ENCODE results near the gene ATP5F1A.

ATP5F1A gene

DNA sequence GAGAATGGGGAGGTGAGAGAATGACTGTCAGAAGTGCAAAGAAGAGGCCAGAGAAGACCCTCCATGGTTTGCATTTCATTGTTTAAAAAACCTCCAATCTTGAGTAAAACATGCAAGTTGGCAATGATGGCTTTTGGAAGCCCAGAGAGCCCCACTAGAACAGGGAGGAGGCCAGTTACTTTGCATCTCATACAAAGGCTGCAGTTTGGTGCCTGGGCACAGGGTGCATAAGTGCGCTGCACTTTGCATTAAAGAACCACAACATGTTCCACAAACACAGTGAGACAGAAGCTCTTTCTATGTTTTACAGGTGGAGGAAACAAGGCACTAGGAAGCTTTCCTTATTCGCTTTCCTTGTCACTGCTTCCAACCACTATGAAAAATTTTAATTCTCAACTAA lies 51.4 kb downstream of the ATP5F1A start:
- H3K4me1 ChIP-seq (ENCODE audit: insufficient read depth, low read length): peaks cover 9% of the 10 kb centered on the region; the same call in 1 of the 2 replicates
- no peak overlapping the region for H3K9ac ChIP-seq (ENCODE audit: low read depth, low read length)
- no peaks in the 10 kb centered on the region for H3K9me3 ChIP-seq (ENCODE audit: control insufficient read depth, insufficient read depth, low read length)
- H3K36me3 ChIP-seq (ENCODE audit: insufficient read depth, low read length): no peaks in the 10 kb centered on the region

DNA sequence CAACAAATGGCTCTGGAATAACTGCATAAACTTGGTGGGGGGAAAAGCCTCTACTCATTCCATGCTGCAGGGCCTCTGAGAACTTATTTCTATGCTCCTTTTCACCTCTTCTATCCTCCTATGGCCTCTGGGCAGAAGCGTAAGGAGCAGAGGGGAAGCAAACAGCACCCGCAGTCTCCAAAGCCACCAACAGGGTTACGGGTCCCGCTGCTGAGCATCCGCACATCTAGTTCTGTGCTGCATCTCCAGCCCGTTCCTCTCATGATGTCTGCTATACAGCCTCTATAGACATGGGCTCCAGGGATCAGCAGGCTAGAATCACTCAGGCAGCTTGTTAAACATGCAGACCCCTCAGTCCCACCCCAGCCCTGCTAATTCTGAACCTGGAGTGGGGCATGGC lies 52.0 kb downstream of the ATP5F1A start:
- Histone ChIP-seq H3K4me1 (ENCODE audit: insufficient read depth, low read length) (peaks cover 9% of the 10 kb centered on the region; the same call in 1 of the 2 replicates), H3K36me3 (ENCODE audit: insufficient read depth, low read length) (no peaks in the 10 kb centered on the region), H3K9me3 (ENCODE audit: control insufficient read depth, insufficient read depth, low read length) (no peaks in the 10 kb centered on the region), H3K9ac (ENCODE audit: low read depth, low read length) (no peak overlapping the region)

DNA sequence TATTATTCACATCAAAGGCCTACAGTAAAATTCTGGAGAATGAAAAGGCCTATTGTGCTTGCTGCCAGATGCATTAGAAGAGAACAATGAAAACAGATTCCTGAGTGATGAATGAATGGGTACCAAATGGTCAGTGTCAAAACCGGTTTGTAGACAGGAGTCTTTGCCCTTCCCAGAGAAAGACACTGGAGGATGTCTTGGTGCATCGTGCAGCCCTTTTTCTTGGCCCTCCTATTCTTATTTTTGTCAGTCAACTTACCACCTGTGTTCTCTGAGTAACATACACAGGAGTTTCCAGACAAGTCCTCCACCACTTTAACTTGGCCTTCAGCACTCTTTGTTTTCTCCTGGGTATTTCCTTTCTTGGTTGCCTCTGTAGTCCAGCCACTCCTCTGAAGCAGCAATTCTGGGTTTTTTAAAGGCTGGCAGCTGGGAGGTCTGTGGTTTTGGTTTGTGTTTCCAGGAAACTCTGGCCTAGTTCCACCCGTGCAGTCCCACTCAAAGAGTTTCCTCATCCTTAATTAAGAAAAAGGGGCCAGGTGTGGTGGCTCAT lies 55.4 kb downstream of the ATP5F1A start:
- H3K36me3 ChIP-seq (ENCODE audit: insufficient read depth, low read length): no peaks in the 10 kb centered on the region; the same call in 1 of the 2 replicates
- H3K9me3 ChIP-seq (ENCODE audit: control insufficient read depth, insufficient read depth, low read length): no peaks in the 10 kb centered on the region

GRCh38 chr18:46040747-46041104 lies 57.4 kb downstream of the ATP5F1A start:
- no peak overlapping the region for H3K9ac ChIP-seq (ENCODE audit: low read depth, low read length)
- no peaks in the 10 kb centered on the region for H3K9me3 ChIP-seq (ENCODE audit: control insufficient read depth, insufficient read depth, low read length)
- H3K36me3 ChIP-seq (ENCODE audit: insufficient read depth, low read length): no peaks in the 10 kb centered on the region; the same call in 1 of the 2 replicates
- H3K4me1 ChIP-seq (ENCODE audit: insufficient read depth, low read length): peaks cover 16% of the 10 kb centered on the region

More for the DNA sequence above, 55.4 kb downstream of the ATP5F1A start:
- no peak overlapping the region for H3K9ac ChIP-seq (ENCODE audit: low read depth, low read length)
- peaks cover 16% of the 10 kb centered on the region for H3K4me1 ChIP-seq (ENCODE audit: insufficient read depth, low read length)

DNA sequence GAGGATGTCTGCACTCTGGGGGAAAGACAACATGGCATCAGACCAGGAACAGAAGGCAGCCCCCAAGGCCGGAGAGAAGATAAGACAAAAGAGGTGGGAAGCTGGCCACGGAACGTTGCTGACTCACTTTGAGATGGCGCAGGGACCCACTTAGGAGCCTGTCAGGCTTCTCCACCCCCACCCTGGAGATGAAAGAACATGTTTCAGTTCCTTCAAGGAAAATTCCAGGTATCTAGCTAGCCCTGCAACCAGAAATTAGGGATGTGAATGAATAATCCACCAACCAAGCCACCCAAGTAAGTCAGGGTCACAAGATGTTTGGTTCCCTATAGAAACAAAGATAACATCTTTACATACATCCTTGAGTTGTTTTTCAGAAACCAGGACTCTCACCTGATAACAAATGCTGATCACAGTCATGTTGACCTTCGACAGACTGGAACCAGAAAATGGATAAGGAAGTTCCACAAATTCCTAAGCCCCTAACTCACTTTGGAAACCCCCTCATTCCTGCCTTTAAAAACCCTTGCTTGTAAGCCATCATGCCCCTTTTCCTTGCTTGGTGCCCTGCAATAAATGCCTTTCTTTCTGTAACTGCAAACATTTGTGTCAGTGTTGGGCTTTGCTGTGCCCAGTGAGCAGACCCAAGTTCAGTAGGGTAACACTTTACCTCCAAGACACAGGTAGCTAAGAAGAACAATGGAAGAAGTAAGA lies 57.9 kb downstream of the ATP5F1A start:
- Histone ChIP-seq H3K36me3 (ENCODE audit: insufficient read depth, low read length) (no peaks in the 10 kb centered on the region; the same call in 1 of the 2 replicates), H3K9ac (ENCODE audit: low read depth, low read length) (no peak overlapping the region), H3K9me3 (ENCODE audit: control insufficient read depth, insufficient read depth, low read length) (no peaks in the 10 kb centered on the region), H3K4me1 (ENCODE audit: insufficient read depth, low read length) (peaks cover 16% of the 10 kb centered on the region)

DNA sequence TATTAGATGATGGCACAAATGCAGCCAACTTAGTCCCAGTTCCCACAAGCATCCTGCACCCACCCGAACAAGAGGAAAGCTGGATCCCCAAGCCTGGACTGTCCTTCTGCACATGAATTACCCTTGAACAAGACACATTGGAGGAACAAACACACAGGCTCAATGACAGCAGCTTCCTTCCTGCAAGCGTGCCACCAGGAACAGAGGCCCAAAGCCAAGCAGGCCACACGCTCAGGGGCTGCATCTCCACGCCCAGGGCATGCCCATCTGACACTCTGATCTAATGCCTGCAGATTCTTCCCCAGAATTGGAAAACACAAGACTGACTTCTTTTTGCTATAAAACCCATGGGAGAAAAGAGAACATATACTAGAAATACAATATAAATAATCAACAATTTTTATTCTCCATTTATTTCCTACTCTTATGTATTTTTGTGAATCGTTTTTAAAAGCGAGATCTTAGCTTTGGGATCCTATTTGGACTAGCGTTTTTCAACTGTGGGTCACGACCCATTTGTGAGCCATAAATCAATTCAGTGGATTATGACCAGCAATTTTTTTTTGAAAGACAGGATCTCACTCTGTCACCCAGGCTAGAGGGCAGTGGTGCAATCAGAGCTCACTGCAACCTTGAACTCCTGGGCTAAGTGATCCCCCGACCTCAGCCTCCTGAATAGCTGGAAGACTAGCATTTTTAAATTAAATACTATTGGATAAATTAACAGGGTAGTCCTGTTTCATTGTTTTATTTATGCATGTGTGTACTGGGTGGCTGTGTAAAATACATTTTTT lies 60.4 kb downstream of the ATP5F1A start:
- peaks cover 16% of the 10 kb centered on the region for H3K4me1 ChIP-seq (ENCODE audit: insufficient read depth, low read length)
- no peak overlapping the region for H3K9ac ChIP-seq (ENCODE audit: low read depth, low read length)
- no peaks in the 10 kb centered on the region for H3K9me3 ChIP-seq (ENCODE audit: control insufficient read depth, insufficient read depth, low read length)
- no peaks in the 10 kb centered on the region; the same call in none of the 2 replicates for H3K36me3 ChIP-seq (ENCODE audit: insufficient read depth, low read length)

DNA sequence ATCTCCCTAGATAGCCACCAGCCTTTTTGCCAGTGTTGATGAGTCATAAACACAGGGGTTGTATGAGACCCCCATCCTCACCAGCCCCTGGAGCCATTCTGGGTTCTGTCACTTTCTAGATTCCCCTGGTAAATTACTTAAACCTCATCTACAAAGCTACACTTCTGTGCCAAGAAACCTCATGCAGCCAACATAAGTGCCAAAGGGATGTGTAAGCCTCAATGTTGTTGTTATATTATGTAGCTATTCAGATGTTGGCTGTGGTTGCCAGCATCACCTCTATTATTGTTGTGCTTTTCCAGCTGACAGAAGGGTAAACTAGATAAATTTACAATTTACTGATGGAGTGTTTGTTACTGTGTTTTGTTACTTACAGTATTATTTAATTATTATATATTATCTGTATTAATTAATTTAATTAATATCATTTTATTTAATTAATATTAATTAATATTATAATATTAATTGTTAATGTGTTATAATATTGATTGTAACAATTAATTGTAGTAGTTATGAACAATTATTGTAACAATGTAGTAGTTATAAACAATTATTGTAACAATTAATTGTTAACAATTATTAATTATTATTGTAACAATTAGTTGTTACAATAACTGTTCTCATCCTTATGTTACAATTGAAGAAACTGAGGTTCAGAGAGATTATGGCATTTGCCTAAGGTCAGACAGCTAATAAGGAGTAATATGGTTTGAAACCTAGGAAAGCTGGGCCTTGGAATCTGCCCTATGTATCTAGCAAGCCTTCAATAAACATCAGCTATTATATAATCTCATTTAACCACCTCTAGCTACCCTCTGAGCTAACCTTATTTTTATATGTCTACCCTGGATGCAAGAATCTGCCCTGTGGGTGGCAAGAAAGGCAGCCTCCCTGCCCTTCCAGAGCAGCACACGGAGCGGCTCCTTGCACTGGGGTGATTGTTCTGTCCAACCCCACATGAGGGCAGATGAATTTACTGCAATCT lies 62.1 kb downstream of the ATP5F1A start:
- H3K9me3 ChIP-seq (ENCODE audit: control insufficient read depth, insufficient read depth, low read length): no peaks in the 10 kb centered on the region
- peaks cover 7% of the 10 kb centered on the region; the same call in 1 of the 2 replicates for H3K4me1 ChIP-seq (ENCODE audit: insufficient read depth, low read length)
- no peaks in the 10 kb centered on the region; the same call in none of the 2 replicates for H3K36me3 ChIP-seq (ENCODE audit: insufficient read depth, low read length)
- H3K9ac ChIP-seq (ENCODE audit: low read depth, low read length): no peak overlapping the region

DNA sequence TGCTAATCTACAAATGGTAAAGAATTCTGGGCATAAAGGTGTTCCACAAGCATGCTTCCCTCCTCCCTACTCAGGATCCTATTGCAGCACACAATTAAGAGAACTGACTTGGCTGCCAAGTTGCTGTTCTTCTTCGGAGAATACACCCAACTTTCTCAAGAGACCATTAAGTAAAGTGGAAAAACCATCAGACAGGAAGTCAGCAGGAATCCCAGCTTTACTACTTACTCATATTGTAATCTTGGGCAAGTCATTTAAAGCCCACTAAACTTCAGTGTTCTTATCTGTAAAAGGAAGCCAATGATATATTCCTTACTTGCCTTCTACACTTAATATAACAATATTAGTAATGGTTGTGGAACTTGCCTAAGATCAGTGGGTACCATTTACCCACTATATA lies 63.9 kb downstream of the ATP5F1A start:
- Histone ChIP-seq H3K9ac (ENCODE audit: low read depth, low read length) (no peak overlapping the region), H3K4me1 (ENCODE audit: insufficient read depth, low read length) (no peaks in the 10 kb centered on the region), H3K36me3 (ENCODE audit: insufficient read depth, low read length) (no peaks in the 10 kb centered on the region; the same call in none of the 2 replicates), H3K9me3 (ENCODE audit: control insufficient read depth, insufficient read depth, low read length) (no peaks in the 10 kb centered on the region)

DNA sequence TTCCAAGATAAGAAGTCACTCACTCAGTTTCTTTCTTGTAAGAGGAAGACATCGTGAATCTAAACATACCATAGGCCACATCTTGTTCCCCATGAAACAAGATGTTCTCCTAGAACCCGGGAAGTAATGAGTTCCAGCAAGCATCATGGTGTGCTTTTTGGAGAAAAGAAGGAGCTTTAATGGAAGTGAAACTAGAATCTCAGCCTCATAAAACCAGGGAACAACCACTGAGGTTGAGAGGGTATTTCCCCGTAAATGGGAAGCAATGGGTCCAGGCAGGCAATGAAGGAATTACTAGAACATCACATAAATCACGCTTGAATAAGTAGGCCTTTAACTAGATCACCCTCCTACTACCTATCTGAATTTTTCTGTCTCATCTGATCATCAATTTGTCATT lies 66.4 kb downstream of the ATP5F1A start:
- H3K36me3 ChIP-seq (ENCODE audit: insufficient read depth, low read length): no peaks in the 10 kb centered on the region; the same call in 1 of the 2 replicates
- H3K4me1 ChIP-seq (ENCODE audit: insufficient read depth, low read length): no peaks in the 10 kb centered on the region
- H3K9me3 ChIP-seq (ENCODE audit: control insufficient read depth, insufficient read depth, low read length): no peaks in the 10 kb centered on the region
- H3K9ac ChIP-seq (ENCODE audit: low read depth, low read length): no peak overlapping the region

Measured in ES-I3 (cell line).